HG03565 (cell line): Measurements from ENCODE around the gene COL5A1.

Source experiments
- ATAC-seq: cut with Tn5 transposase; IDR thresholded peaks from one replicate; pipeline ENCODE4 v1.9.1; 2021; ENCODE audit warnings: mild to moderate bottlenecking, moderate library complexity; ENCODE audit not compliant: unreplicated experiment

Gene COL5A1

GRCh38 chr9:134830126-134830525 is 188.5 kb downstream of the COL5A1 start:
- ATAC-seq, result no peak

- no peak for ATAC-seq
These were observed 189.5 kb downstream of the COL5A1 start for GRCh38 chr9:134830926-134831720.

GRCh38 chr9:134832471-134832870 is 190.9 kb downstream of the COL5A1 start:
- no peak for ATAC-seq

- no peak for ATAC-seq
These were observed 191.8 kb downstream of the COL5A1 start for GRCh38 chr9:134833294-134833880.

- no peak for ATAC-seq
These were observed 192.8 kb downstream of the COL5A1 start for GRCh38 chr9:134834217-134834956.

GRCh38 chr9:134834957-134835419 is 193.4 kb downstream of the COL5A1 start:
- no peak for ATAC-seq

GRCh38 chr9:134835448-134835847 is 193.8 kb downstream of the COL5A1 start:
- ATAC-seq, result no peak

- ATAC-seq, result no peak
These were observed 194.4 kb downstream of the COL5A1 start for GRCh38 chr9:134835987-134836386.

DNA sequence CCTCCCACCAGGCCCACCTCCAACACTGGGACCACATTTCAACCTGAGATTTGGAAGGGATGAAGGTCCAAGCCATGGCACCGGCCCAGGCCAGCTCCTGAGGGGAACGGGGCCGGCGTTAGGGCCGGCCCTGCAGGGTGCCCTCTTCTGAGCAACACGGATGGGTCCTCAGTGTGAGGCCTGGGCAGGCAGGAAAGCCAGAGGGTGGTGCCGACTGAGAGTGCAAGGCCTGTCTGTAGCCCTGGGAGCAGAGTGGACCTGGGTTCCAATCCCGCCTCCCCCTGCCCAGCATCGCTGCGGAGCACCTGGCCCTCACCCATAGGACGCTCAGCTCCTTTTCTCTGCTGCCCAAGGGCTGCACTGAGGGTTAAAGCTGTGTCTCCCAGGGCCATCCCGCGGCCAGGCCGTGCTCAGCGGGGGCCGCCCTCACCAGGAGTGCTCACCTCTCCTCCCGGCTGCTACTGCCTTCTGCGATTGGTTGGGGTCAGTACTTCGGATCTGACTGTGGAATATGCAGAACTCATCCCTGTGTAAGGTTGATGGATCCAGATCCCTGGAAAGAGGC is 194.9 kb downstream of the COL5A1 start:
- ATAC-seq, result no peak

- ATAC-seq, result no peak
These were observed 195.9 kb downstream of the COL5A1 start for GRCh38 chr9:134837529-134837928.

DNA sequence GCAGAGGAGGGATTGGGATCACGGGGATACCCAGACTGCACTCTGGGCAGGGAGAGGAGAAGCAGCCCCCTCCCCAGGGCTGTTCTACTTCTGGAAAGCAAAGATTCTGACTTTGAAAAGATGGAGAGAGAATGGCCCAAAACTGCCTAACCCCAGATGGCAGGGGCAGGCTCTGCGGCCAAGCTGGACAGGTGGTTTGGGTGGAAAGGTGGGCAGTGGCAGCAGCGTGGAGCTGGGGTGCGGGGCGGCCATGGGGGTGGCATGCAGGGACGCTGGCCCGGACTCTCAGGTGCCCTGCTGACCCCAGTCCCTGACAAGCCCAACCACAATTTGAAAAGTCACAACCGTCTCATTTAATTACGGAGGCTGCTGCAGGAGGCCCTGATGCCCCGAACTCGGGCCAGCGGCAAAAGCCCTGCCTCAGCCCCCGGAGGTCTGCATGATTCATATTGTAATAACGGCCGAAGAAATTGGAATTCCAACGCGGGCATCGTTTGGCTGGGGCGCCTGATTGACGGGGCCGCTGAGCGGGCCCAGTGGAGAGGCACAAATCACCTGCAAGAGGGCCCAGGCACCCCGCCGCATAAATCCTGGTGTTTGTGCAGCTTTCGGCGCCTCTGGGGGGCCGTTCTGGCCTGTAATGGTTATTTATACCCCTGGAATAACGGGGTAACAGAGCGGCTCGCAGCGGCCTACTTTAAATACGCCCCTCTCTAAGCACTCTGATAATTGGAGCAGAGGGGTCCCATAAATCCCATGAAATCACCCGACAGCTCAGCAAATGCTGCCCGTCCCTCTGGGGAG is 197.2 kb downstream of the COL5A1 start:
- ATAC-seq, result no peak

GRCh38 chr9:134839455-134840125 is 198.0 kb downstream of the COL5A1 start:
- ATAC-seq, result no peak

- ATAC-seq, result no peak
These were observed 198.9 kb downstream of the COL5A1 start for GRCh38 chr9:134840511-134840910.

GRCh38 chr9:134841180-134841904 is 199.7 kb downstream of the COL5A1 start:
- no peak for ATAC-seq

DNA sequence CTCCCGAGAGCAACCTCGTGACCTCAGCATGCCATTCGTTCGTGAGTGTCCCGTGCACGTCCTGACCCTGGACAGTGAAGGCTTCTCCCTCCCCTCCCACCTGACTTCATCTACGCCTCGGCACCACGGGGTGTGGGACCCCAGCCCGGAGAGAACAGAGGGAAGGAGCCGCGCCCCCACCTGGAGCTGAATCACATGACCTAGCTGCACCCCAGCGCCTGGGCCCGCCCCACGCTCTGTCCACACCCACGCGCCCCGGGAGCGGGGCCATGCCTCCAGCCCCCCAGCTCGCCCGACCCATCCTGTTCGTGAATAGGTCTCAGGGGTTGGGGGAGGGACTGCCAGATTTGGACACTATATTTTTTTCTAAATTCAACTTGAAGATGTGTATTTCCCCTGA is 200.7 kb downstream of the COL5A1 start:
- ATAC-seq, result no peak

- ATAC-seq, result no peak
These were observed 202.1 kb downstream of the COL5A1 start for GRCh38 chr9:134843740-134844139.

DNA sequence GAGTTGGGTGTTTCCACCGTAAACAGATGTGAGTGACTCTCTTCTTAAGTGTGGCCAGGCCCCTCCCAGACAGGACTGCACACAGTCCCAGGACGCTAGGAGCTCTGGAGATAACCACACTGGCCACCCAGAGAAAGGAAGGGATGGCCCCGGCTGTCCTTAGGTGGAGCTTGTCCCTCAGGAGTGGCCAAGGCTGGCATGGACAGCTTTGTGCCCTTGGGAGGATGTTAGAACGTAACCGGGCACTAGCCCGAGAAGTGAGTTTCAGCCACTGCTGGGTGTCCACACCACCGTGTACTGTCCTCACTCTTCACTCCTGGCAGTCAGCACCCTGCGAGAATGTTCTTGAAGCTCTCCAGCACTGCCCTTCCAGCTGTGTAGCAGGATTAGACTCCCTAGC is 203.2 kb downstream of the COL5A1 start:
- ATAC-seq, result no peak

DNA sequence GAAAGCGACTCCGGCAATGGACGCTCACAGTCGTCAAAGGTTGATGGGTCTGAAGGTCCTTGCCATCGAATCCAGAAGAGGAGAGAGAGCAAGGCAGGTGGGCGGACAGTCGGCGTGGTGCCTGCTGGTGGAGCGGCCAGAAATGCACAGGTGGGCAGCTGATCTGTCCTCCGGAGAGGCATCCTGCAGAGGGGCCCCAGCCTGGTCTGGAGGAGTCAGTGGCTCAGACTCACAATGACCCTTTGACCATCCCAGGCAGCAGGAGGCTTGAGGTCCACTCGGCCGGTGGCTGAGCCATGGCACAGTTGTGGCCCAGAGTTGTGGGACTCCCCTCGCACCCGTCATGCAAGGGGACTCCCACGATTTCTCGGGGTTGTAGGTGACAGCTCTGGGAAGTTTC is 204.6 kb downstream of the COL5A1 start:
- ATAC-seq, result no peak

GRCh38 chr9:134846699-134847098 is 205.1 kb downstream of the COL5A1 start:
- no peak for ATAC-seq
